ENCODE results near the gene TCAF2.
A peak's percentile ranks its signal among the peaks of the same experiment; 100 is the strongest.
"Not testable (repeated sequence)": the region's sequence is repeated elsewhere in the genome, so short reads cannot be mapped to it uniquely, and the experiment has no call there.

The TCAF2 gene

DNA sequence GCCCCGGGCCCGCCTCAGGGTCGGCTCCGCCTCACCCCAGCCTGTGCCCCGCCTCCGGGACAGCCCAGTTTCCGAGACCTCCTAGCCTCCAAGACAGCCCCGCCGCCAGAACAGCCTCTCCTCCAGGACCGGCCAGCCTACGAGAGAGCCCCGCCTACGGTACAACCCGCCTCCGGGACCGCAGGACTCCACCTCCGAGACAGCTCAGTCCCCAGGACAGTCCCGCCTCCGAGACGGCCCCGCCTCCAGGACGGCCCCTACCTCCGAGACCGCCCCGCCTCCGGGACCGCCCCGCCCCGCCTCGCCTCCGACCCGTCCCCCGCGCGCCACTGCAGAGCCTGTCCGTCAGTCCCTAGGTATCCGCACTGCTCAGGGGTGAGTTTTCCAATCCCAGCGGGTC, at the start of gene TCAF2:
Gene TCAF2 (plus strand): TSS at position 329 of the 400 bp plus-strand sequence.
- not testable (repeated sequence) for DNase-seq (ENCODE audit: low spot score)

DNA sequence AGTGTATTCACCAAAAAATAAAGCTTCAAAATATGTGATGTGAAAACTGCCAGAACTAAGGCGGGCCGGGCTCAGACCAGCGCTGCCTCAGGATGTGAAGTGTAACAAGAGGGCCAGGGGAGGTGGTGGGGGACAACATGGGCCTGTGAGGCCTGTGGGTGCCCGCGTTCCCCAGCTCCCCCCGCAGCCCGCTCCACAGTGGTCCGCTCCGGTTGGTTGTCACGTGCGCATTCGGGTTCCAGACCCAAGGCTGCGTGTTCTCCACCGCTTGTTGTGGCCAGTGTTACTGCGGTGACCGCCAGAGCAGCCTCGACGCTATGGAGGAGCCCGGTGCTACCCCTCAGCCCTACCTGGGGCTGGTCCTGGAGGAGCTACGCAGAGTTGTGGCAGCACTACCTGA, 49.3 kb upstream of the TCAF2 start, which contains the start of gene CTAGE15:
Gene CTAGE15 (plus strand): TSS at position 301 of the 400 bp plus-strand sequence. CDS start 17 bp downstream, at position 318.
- DNase-seq (ENCODE audit: low spot score): not testable (repeated sequence)

DNA sequence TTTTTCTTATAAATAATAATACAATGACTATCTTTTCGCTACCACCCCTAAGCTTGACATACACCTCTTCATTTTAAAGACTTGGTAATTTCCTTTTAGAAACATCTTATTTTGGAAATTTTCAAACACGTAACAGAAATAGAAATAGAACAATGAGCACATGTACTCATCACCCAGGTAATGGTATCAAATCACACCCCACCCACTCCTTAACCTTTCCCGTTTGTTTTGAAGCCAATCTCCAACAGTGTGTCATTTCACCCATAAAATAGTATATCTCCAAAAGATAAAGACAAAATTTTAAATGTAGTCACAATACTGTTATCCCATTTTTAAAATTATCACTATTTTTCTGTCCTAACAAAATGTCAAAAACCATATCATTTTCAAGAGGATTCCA, 32.6 kb upstream of the TCAF2 start:
- not testable (repeated sequence) for DNase-seq (ENCODE audit: low spot score)

DNA sequence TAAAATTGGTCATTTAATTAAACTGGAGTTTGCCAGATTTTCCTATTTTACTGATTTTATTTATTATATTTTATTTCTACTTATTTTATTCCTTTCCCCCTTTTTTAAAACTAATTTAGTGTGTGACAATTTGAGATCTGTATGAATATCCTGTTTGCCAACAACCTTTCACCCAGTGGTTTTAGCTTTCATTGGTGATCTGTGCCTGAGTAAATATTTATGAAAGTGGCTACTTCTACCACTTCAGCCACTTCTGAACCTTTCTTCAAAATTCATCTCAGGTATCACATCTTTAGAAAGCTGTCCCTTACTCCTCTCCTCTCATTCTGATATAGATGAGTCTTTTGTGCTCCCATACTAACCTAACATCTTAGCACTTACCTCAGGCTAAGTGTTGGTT, 30.9 kb upstream of the TCAF2 start:
- DNase-seq (ENCODE audit: low spot score): not testable (repeated sequence)

GRCh38 chr7:143598086-143598485, 22.7 kb upstream of the TCAF2 start:
- not testable (repeated sequence) for DNase-seq (ENCODE audit: low spot score)

DNA sequence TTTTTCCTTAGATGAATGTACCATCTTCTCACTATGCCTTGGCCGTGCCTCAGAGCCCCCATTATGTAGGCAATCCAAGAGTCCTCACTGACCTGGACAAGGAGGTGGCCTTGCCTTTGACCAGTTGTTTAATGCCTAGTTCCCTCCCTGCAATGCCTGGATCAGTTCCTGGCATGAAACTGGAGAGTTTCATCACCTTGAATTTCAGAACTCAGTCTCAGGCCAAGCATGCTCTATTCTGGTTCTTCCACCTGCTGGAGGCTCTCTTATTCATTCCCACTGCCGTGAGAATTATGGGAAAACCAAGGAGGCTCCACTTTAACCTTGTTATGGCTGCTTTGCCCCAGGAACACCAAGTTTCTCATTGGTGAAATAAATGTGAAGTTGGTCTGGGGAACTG, 17.2 kb upstream of the TCAF2 start:
- DNase-seq (ENCODE audit: low spot score): not testable (repeated sequence)

GRCh38 chr7:143606088-143606487, 14.7 kb upstream of the TCAF2 start:
- DNase-seq (ENCODE audit: low spot score): not testable (repeated sequence)

- DNase-seq (ENCODE audit: low spot score): peak; percentile 0
These were observed 5.2 kb upstream of the TCAF2 start for GRCh38 chr7:143615545-143615944.

- DNase-seq (ENCODE audit: low spot score): not testable (repeated sequence)
These were observed 3.6 kb upstream of the TCAF2 start for GRCh38 chr7:143617204-143617603.

DNA sequence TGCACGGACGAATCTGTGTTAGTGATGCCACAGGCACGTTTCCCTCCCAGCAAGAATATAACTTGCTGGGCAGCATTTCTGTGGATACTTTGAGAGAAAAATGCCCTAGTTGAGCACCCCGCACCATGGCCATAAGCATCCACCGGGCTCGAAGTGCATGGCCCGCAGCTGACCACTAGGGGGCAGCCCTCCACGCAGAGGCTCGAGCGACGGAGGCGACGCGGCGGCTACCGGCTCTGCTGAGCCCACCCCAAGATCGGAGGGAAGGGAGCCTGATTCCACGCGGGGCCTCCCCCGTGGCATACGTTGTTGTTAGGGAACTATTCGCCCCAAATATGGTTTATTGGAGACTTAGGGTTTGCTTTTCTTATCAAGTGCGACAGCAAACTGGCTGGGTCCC, 716 bp upstream of the TCAF2 start:
- not testable (repeated sequence) for DNase-seq (ENCODE audit: low spot score)

DNA sequence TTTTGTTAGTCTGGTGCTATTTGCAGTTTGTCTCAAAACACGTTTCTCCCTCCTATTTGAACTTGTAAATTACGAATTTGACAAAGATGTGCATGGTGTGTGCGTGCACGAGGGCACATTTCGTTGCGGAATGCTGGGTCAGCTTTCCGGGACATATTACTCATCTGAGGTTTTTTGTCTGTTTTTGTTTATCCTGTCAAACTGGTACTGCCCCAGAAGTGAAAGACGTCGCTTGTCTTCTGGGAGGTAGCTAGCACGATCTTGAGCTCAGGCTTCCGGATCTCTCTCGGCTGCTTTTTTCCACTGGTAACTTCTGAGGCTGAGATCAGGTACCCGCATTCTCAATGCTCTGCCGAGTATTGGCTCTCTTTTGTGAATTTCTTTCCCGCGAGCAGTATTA, 401 bp downstream of the TCAF2 start:
- not testable (repeated sequence) for DNase-seq (ENCODE audit: low spot score)

DNA sequence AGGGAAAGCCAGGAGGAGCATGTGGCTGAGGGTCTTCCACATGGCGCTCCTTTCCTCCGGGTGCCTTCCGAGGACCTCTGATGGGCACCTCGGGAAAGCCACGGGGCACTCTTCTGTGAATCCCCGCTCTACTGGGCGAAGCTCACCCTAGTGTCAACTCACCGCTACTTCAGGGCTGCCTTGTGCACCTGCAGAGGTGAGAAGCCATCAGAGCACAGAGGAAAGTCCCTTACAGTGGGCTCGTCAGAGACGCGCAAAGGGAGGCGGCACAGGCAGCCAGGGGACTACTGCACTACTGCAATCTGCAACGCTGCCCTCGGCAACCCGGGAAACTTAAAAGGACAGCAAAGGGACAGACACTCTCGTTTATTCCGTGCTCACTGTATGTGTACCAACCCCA, 1.4 kb downstream of the TCAF2 start:
- not testable (repeated sequence) for DNase-seq (ENCODE audit: low spot score)

GRCh38 chr7:143630653-143631052, 9.9 kb downstream of the TCAF2 start:
- DNase-seq (ENCODE audit: low spot score): not testable (repeated sequence)

GRCh38 chr7:143632506-143632905, 11.7 kb downstream of the TCAF2 start:
- not testable (repeated sequence) for DNase-seq (ENCODE audit: low spot score)

DNA sequence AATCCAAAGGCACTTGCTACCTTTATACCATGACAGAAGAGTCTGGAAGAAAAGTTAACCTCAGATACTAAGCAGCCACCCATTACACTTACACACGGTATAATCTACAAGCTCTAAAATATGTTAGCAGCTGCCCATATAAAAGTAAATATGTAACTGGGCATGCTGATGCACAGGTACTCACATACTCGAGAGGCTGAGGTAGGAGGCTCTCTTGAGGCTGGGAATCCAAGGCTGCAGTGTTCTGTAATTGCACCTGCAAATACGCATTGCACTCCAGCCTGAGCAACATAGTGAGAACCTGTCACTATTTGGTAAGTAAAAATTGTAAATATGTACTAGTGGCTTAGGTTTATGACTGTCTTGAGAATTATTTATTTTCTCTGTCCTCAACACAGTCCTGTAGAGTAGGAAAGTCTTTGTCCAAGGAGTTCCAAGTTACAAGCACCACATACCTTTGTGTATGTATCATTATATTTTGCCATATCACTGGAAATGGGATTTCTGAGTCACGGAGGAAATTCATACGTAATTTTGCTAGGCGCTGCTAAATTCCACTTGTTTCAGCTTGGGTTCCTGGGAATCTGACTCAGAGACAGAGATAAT, 12.3 kb downstream of the TCAF2 start:
- not testable (repeated sequence) for DNase-seq (ENCODE audit: low spot score)

GRCh38 chr7:143635364-143636240, 14.8 kb downstream of the TCAF2 start:
- not testable (repeated sequence) for DNase-seq (ENCODE audit: low spot score)

DNA sequence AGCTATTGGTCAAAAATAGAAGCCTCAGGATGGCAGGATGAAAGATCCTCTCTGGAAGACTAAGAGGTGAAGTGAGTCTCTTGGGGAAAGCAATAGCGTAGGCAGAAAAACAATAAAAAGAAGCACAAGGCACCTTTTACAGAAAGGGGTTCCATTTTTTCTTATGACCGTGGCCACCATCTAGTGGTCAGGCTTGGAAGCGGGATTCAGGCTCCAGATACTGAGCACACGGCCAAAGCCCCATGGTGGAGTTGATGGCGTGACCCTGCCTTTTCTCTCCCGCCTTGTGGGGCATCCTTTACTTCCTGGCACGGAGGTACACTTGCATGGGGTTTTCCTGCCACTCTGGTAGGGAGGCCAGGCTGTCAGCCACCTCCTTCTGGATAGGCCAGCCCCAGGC, 18.6 kb downstream of the TCAF2 start:
- DNase-seq (ENCODE audit: low spot score): not testable (repeated sequence)

DNA sequence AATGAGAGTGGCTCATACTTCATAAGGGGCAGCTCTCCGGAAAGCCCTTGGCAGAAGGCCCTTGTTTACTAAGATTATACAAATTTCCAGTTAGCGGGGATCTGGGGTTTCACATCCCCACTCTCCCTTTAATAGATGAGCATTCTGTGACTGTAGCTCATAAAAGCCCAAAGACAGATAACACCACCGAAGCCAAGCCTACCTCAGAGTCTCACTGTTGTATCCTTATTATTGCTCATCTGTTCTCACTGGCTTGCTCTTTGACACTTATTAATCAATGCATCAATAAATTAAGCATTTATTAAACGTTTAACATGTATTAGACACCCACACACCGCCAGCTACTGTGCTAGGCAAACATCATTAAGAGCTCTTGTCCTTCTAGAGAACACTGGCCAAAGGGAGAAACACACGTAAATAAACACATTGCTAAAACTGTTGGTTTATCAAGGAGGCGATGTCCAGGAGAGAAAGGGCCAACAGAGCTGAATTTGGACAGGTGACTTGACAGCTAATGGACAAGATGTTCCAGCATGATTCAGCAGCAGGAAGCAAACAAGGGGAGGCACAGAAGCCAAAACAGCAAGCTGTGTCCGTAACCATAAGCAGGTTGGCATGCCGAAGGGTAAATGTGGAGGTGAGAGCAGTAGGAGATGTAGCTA, 19.9 kb downstream of the TCAF2 start:
- DNase-seq (ENCODE audit: low spot score): not testable (repeated sequence)

DNA sequence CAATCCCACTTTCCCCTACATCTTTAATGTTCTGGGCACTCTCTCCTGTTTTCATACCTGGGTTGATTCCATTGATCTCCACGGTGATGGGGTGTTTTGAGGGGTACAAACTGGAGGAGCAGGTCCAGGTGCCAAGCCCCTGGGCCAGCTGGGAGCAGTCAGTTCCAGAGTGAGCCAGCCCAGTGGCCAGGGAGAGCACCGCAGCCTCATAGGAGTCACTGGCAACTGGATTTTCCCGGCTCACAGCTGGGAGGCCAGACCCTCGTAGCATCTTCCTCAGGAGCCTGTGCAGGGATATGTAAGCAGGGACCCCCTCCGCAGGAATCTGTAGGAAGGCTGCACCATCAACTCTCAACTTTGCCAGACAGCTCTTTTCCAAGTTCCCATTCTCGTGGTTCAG, 25.8 kb downstream of the TCAF2 start:
- DNase-seq (ENCODE audit: low spot score): not testable (repeated sequence)

DNA sequence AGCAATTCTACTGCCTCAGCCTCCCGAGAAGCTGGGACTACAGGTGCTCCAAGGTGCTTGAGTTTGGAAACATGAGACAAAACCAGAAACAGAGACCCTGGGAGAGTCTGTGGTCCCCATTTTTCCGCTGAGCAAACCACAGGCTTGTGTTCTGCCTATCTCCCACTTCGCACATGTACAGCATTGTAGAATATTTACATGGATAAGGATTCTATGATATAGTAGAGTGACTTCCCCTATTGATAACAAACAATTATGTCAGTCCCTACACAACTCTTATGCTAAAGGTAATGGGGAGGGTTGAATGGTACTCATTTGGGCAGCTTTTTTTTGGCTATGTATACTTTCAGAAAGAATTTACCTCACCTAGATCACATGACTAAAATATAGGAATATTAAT, 29.1 kb downstream of the TCAF2 start:
- not testable (repeated sequence) for DNase-seq (ENCODE audit: low spot score)

- not testable (repeated sequence) for DNase-seq (ENCODE audit: low spot score)
These were observed 29.7 kb downstream of the TCAF2 start for GRCh38 chr7:143650447-143650846.
